Hypothalamus (tissue), 51 donors: ENCODE results near the gene AKNA.

Source experiments
- DNase-seq, 51 donors: peaks; one replicate each; lab custom pipeline; 2025; lab: John Stamatoyannopoulos, UW

The AKNA gene

GRCh38 chr9:114387680-114388356 is at the start of gene AKNA:
AKNA (minus strand) TSS chr9:114387982; CDS start chr9:114381333, 6,649 bp downstream.
- peak in 49 of 51 donors; percentile 34 to 83 (median 71) for DNase-seq

- DNase-seq, result no peak
Observed at GRCh38 chr9:114437401-114437893, 49.7 kb upstream of the AKNA start.

GRCh38 chr9:114434878-114435311 is 47.1 kb upstream of the AKNA start:
- DNase-seq, result peak in 15 of 51 donors; percentile 9 to 73 (median 24)

GRCh38 chr9:114433720-114434255 is 46.0 kb upstream of the AKNA start:
- no peak for DNase-seq

GRCh38 chr9:114433086-114433485 is 45.3 kb upstream of the AKNA start:
- no peak for DNase-seq

- no peak for DNase-seq
Observed at GRCh38 chr9:114432323-114433067, 44.7 kb upstream of the AKNA start.

- no peak for DNase-seq
Observed at GRCh38 chr9:114431770-114432169, 44.0 kb upstream of the AKNA start.

GRCh38 chr9:114431003-114431402 is 43.2 kb upstream of the AKNA start:
- no peak for DNase-seq

GRCh38 chr9:114430457-114430856 is 42.7 kb upstream of the AKNA start:
- no peak for DNase-seq

- DNase-seq, result no peak
Observed at GRCh38 chr9:114429488-114429887, 41.7 kb upstream of the AKNA start.

- DNase-seq, result peak in 9 of 51 donors; percentile 8 to 48 (median 18)
Observed at GRCh38 chr9:114428466-114428865, 40.7 kb upstream of the AKNA start.

GRCh38 chr9:114427644-114428043 is 39.9 kb upstream of the AKNA start:
- no peak for DNase-seq

- DNase-seq, result no peak
Observed at GRCh38 chr9:114426046-114426948, 38.5 kb upstream of the AKNA start.

- no peak for DNase-seq
Observed at GRCh38 chr9:114425126-114425525, 37.3 kb upstream of the AKNA start.

GRCh38 chr9:114424126-114424525 is 36.3 kb upstream of the AKNA start:
- no peak for DNase-seq

GRCh38 chr9:114423181-114423580 is 35.4 kb upstream of the AKNA start:
- no peak for DNase-seq

- DNase-seq, result no peak
Observed at GRCh38 chr9:114421147-114421546, 33.4 kb upstream of the AKNA start.

- no peak for DNase-seq
Observed at GRCh38 chr9:114419796-114420195, 32.0 kb upstream of the AKNA start.

GRCh38 chr9:114418053-114418452 is 30.3 kb upstream of the AKNA start:
- DNase-seq, result no peak

- DNase-seq, result no peak
Observed at GRCh38 chr9:114417511-114417910, 29.7 kb upstream of the AKNA start.

GRCh38 chr9:114416906-114417305 is 29.1 kb upstream of the AKNA start:
- no peak for DNase-seq
